Stimulated activated CD8-positive, alpha-beta memory T cell treated with anti-CD3 and anti-CD28 coated beads, Interleukin-4, amount 100 ng/mL, for 24 hours (primary cell): Measurements from ENCODE around the gene NHLRC2.

ENCODE experiments used
- DNase-seq: peaks from one replicate; pipeline ENCODE4 v3.0.0-alpha.2; 2020; ENCODE audit warnings: low read depth

NHLRC2 gene

DNA sequence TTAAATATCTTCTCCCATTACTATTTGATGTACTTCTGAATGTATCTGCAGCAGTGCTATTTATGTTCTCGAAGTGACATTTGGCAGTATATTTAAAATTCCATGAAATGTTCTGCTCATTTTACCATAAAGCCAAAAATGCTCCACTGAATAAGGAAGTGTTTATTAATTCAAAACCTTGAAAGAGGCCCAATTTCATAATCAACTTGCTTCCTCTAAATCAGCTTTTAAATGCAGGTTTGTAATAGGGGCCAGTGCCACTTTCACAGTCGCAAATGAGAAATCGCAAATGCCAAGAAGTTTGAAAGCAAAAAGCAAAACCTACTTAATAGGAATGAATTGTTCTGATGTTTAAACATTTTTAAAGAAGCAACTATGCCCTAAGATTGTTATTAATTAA, 11.4 kb downstream of the NHLRC2 start:
- no peak for DNase-seq

DNA sequence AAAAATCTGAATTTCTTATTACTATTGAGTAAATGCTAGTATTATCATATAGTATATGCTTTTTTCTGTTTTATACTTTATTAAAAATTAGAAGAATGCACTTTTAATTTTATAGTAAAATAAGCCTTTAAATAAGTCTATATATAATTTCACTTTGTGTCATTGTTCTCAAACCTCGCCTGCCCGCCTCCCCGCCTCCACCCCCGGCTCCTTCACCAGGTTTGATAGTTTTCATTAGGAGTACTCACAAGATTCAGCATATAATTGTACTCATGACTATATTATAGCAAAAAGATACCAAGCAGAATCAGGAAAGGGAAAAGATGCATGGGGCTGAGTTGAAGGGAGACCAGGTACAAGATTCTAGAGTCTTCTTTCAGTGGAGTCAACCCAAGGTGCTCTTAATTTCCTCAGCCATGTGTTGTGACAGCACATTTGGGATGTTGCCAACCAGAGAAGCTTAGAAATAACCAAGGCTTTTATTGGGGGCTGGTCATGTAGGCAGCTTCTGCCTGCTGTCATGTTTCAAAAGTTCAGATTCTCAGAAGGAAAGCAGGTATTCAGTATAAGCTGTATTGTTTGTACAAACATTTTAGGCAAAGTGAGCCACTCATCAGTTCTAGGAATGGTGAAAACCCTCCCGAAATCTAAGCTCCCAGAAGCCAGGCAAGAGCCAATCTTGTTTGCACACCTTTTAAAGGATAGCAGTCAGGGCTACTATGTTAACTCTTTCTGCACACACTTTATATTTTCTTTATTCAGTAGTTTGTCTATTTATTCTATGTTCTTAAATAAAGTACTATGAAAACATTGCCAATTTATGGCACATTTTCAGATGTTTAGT, 12.3 kb downstream of the NHLRC2 start:
- no peak for DNase-seq

DNA sequence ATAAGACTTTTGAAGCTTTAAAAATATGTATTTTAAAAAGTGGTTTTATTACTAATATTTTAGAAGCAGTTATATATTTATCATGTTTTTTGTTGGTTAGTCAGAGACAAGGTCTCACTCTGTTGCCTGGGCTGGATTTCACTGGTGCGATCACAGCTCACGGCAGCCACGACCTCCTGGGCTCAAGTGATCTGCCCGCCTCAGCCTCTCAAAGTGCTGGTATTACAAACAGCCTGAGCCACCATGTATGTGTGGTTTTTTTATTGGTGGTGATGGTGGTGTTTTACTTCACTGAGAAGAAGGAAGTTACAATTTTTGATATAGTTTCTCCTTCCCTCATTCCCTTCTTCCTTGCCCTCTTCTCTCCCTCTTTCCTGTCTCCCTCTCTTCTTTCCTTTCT, 13.4 kb downstream of the NHLRC2 start:
- DNase-seq = no peak

DNA sequence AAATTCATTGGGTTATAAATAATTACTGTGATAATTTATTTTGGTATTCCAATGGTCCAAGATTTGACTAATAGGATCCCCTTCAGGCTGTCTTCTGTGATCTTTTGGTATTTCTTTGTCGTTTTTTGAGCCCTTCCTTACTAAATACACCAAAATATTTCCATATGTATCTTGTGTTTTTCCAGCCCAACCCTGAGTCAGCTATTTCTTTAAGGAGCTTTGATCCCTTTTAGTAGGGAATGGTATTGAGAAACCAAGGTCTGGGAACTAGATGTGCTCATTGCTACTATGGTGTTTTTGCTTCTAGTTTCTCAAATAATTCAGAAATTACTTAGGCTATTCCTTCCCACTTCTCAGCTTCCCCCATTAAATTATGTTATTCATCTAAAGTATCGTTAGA, 15.3 kb downstream of the NHLRC2 start:
- no peak for DNase-seq

DNA sequence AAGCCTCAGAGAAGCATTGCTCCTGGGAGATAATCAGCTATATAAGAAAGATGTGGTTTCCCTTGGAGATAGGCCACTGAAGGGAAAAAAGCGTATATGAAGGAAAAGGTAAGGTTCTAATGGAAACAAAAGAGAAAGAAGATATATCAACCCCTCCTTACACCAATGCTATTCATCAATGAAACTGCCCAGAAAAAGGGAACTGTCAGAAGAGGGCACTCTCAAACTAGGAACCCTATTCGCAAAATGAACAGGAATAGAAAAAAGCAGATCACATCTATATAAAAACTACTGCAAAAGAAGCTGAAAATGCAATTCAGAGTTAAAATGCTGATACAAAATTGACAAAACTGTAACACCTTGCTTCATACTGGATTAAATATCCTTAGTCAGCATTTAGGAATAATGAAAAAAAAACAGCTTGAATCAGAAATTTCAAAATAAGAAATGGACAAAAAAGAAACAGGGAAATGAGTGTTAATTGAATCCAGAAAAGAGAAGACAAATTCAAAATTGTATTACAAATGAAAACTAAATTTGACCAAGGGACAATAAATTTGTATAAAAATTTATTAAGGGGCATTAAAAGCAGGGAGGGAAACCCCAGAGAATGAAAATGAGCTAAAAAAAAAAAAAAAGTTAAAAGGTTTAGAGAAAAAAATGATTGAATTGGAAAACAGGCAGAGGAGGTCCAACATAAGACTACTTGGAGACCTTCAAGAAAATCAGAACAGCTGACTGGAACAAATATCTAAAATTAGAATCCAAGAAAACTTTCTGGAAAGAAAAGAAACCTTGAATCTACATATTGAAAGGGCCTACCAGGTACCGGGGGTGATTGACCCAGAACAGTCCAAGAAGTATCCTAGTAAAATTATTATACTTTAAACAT, 17.9 kb downstream of the NHLRC2 start:
- no peak for DNase-seq

DNA sequence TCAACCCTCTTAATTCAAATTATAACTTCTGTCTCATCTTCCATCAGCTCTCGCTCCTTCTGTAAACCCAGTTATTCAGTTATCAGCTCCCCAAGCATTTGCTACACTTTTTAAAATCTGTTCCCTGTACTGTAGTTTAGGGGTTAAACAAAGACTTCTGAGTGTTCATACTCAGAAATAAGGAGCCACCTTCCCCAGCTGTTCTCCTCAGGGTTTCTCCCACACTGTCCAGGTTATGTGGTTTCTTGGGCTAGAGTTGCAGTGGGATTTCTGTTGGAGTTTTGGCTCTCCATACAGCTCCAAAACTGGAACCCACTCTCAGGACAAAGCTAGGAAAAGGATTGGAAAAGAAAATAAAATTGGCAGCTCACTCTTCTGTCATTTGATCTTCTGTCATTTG, 20.8 kb downstream of the NHLRC2 start:
- no peak for DNase-seq

DNA sequence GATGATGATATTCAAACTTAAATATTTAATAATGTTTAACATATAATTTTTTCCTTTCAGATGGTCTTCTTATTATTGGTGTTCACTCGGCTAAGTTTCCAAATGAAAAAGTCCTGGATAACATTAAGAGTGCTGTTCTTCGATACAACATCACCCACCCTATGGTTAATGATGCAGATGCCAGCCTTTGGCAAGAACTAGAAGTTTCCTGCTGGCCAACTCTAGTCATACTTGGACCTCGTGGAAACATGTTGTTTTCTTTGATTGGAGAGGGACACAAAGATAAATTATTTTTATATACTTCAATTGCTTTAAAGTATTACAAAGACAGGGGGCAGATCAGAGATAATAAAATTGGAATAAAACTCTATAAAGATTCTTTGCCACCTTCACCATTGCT, 22.0 kb downstream of the NHLRC2 start:
- no peak for DNase-seq

DNA sequence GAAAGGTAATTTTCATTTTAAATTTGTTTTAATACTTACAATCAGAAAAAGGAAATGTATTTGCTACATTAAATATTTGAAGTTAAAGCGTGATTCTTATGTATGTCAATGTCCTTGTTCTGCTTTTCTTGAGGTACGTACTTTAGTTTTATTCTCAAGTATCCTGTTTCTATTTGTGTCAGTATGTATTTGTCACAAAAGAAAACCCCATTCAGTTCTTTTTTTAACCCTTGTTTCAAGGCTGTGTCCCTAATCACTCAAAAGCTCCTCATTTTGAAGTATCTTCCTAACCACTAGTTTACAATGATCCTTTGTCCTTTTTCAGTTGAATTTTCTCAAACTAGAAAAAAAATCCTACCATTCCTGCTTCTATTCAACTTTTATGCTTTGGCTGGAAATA, 25.2 kb downstream of the NHLRC2 start:
- DNase-seq = no peak

DNA sequence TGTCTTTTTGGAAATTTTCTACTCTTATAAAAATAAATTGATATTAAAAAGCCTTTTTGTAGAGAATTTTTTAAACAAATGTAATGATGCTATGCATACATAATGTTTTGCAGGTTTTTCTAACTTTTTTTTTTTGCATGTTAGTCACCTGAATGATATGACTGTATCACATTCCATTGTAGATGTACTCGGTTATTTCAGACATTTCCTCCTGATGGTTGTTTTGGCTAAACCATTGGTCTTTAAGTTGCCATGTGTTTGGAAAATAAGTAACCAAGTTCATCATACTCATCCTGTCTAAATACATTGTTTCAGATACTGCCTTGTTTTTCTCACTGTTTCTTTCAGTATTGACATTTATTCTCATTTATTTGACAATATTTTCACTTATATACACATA, 25.8 kb downstream of the NHLRC2 start:
- no peak for DNase-seq

DNA sequence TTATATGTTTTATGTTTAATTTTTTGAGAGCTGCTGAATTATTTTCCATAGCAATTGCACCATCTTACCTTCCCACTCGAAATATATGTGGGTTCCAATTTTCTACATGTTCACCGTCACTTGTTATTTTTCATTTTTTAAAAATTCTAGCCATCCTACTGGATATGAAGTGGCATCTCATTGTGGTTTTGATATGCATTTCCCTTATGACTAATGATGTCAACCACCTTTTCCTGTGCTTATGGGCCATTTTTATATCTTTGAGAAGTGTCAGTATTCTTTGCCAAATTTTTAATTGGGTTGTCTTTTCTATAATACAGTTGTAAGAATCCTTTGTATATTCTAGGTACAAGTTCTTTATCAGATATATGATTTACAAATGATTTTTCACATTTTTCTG, 27.8 kb downstream of the NHLRC2 start:
- no peak for DNase-seq

DNA sequence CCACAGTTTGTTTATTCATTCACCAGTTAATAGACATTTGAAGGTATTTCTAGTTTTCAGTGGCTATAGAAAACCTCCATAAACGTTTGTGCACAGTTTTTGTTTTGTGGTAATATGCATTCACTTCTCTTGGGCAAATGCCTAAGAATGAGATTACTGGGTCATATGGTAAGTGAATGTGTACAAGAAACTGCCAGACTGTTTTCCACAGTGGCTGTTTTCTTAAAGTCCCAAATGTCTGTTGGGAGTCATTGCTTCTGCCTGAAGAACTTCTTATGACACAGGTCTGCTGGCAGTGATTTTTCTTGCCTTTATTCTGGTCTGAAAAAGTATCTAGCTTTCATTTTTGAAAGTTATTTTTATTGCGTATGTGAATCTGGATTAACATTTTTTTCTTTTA, 35.5 kb downstream of the NHLRC2 start:
- DNase-seq = no peak

DNA sequence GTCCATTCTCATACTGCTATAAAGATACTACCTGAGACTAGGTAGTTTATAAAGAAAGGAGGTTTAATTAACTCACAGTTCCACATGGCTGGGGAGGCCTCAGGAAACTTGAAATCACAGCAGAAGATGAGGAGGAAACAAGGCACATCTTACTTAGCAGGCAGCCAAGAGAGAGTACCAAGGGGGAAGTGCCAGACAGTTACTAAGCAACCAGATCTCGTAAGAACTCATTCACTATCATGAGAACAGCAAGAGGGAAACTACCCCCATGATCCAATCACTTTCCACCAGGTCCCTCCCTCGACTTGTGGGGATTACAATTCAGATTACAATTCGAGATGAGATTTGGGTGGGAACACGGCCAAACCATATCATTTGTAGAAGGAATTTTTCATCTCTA, 36.3 kb downstream of the NHLRC2 start:
- no peak for DNase-seq

DNA sequence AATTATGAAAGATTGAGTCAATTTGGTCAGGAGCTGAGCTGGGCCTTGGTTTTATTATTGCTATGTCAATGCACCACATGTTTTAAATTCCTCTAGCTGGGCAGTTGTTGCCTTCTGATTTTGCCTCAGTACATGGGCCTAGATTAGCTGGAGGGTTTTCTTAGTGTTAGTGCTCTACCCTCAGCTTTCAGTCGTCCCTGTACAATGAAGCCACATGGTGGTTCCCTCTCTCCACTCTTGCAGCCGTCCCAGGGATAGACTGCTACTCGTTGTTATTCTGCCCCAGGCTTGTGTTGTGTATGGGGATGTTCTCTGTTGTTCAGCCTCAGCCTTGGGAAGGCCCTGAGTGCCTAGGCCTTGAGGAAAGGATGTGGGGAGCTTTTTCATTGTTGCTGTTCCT, 37.0 kb downstream of the NHLRC2 start:
- DNase-seq = no peak

DNA sequence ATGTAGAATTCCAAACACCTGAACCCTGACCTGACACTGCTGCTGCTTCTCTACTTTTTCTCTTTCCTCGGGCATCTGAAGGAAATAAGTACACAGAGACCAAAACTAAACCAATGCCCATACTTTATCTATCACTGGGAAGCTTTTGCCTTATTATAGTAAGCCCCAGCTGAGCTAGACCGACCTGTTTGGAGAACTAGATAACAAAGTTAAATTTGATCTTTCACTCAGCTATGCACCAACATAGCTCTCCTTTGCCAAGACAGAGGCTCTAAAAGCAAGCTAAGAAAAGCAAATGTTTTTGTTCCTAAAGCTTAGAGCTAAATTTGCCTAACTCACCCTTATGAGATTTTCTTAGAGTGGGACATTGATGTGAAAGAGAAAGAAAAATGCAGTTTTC, 39.1 kb downstream of the NHLRC2 start:
- DNase-seq = no peak

DNA sequence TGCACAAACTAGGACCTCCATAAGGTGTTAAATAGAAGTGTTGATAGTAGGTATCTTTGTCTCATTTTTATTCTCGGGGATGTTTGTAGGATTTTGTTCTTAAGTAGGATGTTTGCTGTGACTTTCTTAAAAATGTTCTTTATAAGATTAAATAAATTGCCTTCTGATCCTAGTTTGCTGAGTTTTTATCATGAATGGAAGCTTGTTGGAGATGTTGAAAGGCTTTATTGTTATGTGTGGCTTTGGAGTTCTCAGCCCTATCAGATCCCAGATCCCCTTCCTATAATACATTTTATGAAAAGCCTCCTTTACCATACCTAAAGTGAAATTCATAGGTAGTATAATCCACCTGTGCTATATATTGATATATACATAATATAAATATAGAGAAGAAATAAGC, 40.1 kb downstream of the NHLRC2 start:
- no peak for DNase-seq

DNA sequence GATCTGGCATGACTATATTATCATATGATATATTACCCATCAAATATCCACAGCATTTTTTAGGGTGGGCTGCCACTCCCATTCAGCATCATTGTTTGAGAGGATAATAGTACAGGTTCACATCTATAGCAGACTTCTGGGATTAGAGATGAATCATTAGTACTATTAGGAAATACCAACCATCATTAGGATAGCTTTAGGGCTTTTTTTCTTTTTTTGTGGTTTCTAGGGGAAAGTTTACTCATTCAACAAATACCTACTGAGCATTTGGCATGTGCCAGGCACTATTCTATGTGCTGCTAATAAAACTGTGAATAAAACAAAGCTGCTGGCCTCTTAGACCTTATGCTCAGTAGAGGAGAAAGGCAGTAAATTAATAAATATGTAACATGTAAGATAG, 40.6 kb downstream of the NHLRC2 start:
- no peak for DNase-seq

DNA sequence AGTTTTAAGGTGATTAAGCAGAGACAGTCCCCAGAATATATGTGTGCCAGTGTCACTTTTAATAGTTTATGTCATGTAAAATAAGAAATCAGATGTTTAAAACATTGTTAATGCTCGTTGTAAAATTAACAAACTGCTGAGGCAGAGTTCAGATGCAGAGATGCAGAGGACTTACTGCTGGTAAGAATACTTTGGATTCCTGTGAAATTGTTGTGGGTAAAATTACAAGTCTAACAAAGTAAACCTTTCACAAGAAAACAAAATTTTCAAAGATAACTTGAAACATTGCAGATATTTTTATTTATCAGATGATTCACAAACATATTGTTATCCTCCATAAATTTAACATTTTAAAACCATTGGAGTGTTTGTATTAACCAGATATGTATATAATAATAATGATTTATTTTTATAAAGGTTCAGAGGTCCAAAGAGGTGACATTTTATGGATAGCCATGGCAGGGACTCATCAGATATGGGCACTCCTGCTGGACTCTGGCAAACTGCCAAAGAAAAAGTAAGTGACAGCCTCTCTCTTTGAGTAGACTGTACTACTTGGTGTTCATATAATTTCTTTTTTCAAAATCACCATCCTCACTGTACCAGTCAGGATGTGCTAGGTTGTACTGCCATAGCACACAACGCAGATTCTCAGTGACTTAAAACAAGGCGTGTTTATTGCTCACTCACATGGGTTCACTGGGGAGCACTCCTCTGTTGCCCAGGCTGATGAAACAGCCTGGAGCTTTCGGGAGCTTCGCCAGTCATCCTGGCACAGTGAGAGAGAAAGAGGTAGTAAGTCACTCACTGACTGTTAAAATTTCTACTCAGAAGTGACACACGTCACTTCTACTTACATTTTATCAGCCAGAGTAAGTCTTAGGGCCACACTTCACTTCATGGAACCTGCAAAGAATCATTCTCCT, 43.5 kb downstream of the NHLRC2 start:
- no peak for DNase-seq

DNA sequence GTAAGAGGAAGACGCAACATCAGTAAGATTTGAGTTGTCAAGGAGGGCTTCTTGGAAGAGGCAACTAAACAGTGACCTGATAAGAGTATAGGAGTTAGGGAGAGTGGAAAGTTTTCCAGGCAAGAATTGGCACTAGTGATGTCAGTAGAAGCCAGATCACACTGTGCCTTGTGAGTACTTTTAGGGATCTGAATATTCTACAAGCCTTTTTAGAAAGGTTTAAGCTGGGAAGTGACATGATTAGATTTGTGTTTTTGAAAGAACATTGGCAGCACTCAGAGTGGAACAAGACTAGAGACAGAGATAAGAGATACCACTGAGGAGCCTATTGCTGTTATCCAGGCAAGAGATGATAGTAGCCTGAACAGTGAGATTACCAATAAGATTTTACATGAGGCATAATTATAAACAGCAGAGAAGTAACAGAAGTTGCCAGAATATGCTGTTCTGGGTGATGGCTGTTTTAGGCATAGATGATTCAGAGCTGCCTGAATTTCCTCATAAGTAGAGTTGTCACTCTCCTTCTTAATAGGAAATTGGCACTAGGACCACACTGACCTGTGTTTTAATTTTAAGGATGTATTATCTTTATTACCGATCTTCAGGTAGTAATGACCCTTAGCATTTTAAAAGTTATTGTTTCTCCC, 45.6 kb downstream of the NHLRC2 start:
- DNase-seq = no peak

DNA sequence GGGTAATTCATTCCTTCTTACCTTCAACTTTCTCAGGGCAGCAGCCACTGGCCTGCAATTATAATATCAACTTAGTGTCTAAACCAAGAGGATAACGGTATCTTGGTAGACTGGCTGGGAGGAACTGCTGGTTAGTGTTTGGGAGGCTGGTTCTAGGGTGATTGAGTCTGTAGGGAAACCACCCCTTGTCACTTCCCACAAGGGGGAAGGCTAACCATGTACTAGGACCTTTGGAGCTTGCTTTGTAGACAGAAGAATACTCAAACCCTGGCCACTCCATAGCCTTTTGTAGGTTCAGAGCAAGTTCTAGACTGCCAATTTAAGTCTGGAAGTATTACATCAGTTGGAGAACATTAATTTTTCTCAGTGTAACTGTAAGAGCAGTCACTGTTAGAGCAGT, 51.3 kb downstream of the NHLRC2 start:
- DNase-seq = no peak

DNA sequence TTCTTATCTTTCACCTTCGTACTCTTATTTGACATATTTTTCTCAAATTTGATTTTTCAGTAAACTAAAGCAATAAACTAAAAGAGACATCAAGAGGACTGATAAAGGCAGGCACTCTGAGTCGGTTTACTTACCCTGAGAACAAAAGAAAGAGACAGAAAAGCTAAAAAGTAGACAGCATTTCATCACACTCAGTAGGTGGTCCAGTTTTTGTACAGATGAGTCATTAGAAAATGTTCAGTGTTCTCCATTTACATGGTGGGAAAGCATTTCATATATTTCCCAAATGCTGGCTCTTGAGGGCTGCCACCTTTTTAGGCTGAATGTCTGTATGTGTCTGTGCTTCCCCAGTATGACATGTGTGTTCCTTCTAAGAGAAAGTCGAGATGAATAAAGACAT, 52.7 kb downstream of the NHLRC2 start:
- DNase-seq = no peak

DNA sequence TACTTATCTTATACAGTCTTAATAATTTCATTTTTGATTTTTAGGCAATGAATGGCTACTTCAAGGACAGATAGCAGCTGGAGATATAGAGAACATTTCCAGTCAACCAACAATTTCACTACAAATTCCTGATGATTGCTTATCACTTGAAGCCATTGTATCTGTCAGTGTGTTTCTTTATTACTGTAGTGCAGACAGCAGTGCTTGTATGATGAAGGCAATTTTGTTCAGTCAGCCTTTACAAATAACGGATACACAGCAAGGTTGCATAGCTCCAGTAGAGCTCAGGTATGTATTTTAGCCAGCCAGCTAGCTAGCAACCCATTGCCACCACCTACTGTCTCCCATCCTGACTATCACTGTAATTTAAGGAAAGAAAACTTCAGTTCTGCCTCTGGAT, 53.8 kb downstream of the NHLRC2 start:
- DNase-seq = no peak

DNA sequence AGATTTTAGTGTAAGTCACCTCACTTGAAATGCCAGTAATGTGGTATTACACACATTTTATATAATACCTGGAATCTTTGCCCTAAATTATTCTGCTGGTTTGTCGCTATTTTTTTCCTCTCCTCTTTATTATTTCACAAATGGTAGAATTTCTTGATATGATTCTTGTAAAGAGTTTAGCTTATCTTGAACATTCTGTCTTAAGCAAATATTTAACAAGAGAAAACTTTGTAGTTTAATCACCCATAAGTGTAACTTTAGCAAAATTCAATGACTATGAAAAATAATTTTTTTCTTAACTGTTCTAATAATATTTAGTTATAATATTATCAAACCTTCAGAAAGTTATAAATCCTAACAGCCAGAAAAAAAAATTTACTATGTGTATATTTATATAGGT, 56.7 kb downstream of the NHLRC2 start:
- no peak for DNase-seq
